ENCODE measurements around the gene SSU72.

- no peak for TF ChIP-seq EZH2 (IDR thresholded peaks at IDR 0.05; ENCODE audit: low read length)
- TF ChIP-seq CTCF (optimal IDR thresholded peaks at IDR 0.05 in 1 of 3, IDR thresholded peaks at IDR 0.05 in 1 of 3, conservative IDR thresholded peaks at IDR 0.05 in 1 of 3; ENCODE audit: extremely low read depth in 1 of 3, insufficient read depth in 2 of 3, low read length in 3 of 3): no peak
Observed at GRCh38 chr1:1554926-1555915, 19.4 kb downstream of the SSU72 start.

All from keratinocyte (primary cell).